AG10803 (cell line): ENCODE measurements around the gene LRRN4.

Experiments used
- DNase-seq: peaks from one replicate; pipeline ENCODE4 v3.0.0; 2010; ENCODE audit warnings: low read depth
- H3K4me3 ChIP-seq: 2 replicates; pipeline ENCODE4 v1.5.1; 2011; ENCODE audit warnings: mild to moderate bottlenecking, low read length, control low read depth
- TF ChIP-seq, protein P1 (sequence below): conservative IDR thresholded peaks from 2 replicates; pipeline ENCODE4 v1.5.1; 2011; ENCODE audit warnings: mild to moderate bottlenecking, low read length, control low read depth, inconsistent platforms

LRRN4 gene

DNA sequence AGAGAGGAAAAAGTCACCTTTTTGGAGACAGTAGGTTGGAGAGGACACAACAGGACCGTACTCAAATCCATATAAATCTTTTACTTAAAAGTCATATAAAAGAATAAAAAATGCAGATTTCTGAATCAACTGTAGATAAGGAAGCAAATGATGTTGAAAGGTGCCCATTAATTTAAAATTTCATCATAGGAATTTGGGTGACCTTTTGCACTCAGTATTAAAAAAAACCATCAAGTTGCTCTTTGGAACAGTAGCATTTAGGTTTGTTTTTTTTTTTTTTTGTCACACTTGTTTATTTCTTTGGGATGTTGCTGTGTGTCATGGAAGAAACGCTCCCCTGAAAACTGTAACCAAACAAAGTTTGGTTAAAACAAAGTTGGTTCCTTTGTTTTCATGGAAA, 20.9 kb upstream of the LRRN4 start:
- TF ChIP-seq, protein P1, sequence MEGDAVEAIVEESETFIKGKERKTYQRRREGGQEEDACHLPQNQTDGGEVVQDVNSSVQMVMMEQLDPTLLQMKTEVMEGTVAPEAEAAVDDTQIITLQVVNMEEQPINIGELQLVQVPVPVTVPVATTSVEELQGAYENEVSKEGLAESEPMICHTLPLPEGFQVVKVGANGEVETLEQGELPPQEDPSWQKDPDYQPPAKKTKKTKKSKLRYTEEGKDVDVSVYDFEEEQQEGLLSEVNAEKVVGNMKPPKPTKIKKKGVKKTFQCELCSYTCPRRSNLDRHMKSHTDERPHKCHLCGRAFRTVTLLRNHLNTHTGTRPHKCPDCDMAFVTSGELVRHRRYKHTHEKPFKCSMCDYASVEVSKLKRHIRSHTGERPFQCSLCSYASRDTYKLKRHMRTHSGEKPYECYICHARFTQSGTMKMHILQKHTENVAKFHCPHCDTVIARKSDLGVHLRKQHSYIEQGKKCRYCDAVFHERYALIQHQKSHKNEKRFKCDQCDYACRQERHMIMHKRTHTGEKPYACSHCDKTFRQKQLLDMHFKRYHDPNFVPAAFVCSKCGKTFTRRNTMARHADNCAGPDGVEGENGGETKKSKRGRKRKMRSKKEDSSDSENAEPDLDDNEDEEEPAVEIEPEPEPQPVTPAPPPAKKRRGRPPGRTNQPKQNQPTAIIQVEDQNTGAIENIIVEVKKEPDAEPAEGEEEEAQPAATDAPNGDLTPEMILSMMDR = no peak
- H3K4me3 ChIP-seq = no peak overlapping the region
- no peak for DNase-seq

DNA sequence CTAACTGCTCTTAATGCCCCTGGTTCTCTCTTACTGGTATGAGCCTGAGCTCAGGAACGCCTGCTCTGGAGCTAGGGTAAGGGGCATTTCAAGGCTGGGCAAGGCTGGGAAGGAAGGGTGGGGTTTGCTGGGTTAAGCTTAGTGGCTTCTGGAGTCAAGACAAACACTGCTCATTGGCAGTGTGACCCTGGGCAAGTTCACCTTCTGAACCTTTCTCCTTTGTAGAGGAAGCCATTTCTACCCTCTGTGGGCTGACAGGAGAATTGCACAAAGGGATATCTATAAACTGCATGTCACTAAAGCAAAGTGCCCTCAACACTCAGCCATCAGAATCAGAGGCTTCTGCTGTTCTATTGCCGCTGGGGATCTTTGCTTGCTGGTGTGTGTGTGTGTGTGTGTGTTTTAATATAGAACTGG, 20.3 kb upstream of the LRRN4 start:
- H3K4me3 ChIP-seq = no peak overlapping the region
- peak; percentile 31 for DNase-seq
- TF ChIP-seq, protein P1 = peak; percentile 69

DNA sequence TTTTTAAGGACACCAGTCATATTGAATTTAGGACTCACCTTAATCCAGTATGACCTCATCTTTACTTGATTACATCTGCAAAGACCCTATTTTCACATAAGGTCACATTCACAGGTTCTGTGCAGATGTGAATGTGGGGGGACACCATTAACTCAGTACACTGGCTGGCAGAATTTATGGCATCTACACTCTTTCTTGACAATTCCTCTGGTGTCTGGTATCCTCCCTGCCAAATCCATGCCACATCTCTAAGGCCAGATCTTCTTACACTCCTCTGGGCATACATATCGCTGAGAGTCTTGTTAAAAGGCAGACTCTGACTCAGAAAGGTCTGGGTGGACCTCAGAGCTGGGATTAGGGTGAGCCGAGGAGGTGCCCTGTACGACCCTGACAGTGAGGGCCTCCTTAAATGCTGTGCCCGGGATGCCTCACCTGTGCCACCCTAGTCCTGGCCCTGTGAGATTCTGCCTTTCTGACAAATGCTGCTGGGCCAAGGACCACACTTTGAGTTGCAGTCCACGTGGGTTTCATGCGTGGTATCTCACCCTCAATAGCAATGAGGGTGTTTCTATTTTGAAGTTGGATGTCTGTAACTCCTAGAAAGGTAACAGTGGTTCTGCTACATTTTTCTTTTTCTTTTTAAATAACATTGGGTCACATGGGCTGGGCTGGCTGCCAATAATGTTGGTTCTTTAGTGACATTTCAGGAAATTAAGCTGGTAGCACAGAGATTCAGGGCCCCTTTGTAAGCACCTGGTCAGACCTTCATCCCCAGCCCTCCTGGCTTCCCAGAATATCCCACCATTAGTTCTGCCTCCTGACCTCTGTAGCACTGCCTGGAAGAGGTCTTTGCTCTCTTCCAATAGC, 17.2 kb upstream of the LRRN4 start:
- TF ChIP-seq, protein P1 = no peak
- DNase-seq = no peak
- no peak overlapping the region for H3K4me3 ChIP-seq

DNA sequence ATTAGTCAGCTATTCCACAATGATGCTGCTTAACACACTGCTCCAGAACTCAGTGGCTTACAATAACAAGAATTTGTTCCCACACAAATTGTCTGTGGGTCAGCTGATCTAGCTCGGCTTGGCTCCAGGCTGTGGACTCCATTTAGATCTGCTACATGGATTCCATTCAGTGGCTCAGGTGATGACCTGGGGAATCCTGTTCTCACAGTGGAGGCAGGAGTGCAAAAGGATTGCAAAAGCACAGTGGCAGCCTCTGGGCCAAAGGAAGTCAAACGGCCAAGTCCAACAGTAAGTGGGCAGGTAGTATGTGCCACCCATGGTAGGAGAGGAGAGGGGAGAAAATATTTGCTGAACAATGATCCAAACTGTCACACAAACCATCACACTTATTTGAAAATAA, 15.8 kb upstream of the LRRN4 start:
- TF ChIP-seq, protein P1 = no peak

DNA sequence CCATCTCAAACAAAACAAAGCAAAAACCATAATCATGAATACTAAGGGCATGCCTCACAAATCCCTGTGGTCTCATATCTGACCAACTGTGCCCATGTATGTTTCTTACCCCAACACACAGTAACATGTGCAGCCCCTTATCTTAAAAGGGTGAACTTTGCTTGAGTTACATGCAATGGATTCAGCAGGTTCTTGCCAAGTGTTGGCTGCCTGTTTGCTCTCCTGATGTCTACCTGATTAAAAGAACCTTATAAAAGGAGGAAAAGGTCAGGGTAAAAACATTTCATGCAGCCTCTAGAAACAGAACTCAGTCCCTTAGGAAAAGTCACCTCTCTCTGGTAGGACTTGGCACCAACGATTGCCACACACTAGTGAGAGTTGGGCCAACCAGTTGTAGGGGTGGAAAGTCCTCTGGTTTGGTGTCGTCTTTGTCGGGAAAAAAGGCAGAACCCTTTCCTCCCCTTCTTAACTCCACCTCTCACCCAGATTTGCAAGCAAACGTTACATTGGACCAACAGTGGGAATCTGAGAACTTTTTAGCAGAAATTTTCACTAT, 14.0 kb upstream of the LRRN4 start:
- TF ChIP-seq, protein P1 = no peak
- H3K4me3 ChIP-seq = no peak overlapping the region
- DNase-seq = no peak

More for the DNA sequence above, 15.8 kb upstream of the LRRN4 start:
- H3K4me3 ChIP-seq = no peak overlapping the region
- no peak for DNase-seq

DNA sequence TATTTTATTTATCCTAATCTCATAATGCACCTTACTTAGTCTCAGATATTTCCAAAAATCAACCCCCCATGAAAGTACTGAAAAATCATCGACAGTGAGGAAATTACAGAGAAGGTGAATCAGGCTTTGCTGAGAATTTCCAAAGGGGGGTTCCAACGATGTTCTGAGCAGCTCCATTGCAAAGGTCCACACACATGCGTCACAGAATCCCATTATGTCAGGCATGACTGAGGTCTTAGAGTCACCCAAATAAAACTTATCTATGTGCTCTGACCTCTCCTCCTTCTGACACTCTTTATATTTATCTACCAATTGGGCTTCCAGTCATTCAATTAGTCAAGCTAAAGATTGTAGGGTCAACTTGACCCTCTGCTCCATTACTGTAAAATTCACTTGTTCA, 12.7 kb upstream of the LRRN4 start:
- TF ChIP-seq, protein P1 = no peak
- no peak for DNase-seq

DNA sequence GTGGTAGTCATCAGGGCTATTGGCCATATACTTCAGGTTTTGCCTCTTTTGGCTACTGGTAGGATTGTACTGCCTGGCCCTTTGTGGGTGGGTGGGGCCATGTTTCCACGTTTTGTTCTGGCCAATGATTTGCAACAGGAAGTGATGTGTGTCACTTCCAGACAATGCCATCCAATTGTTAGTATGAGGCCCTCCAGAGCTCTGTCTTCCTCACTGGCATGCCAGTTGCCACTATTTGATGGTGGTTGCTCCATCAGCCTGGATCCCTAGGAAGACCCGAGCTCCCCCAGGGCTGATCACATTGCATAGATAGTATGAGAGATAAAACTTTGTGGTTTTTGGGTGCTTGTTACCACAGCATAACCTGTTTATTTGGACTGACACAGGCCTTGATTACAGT, 7.7 kb upstream of the LRRN4 start:
- TF ChIP-seq, protein P1 = no peak
- no peak overlapping the region for H3K4me3 ChIP-seq
- DNase-seq = no peak

More for the DNA sequence above, 12.7 kb upstream of the LRRN4 start:
- H3K4me3 ChIP-seq = no peak overlapping the region
